Pulmonary artery endothelial cell (primary cell): Measurements from ENCODE around the gene PDYN. TPM values are rescaled to one million over a fixed set of nuclear protein-coding genes. Genes with fewer than 3 reads are reported as not detected.

Source experiments
- DNase-seq: peaks from one replicate; pipeline ENCODE4 v3.0.0-alpha.2; 2011; ENCODE audit warnings: low read depth, low spot score
- total RNA-seq: library from RNA; depleted of rRNA; stranded (reverse); fragments of >200 nt; gene quantifications from 2 replicates; pipeline ENCODE4 v1.2.3, GENCODE V29; 2014

PDYN gene
- total RNA-seq, 1 donor from 2014 or later = not detected

DNA sequence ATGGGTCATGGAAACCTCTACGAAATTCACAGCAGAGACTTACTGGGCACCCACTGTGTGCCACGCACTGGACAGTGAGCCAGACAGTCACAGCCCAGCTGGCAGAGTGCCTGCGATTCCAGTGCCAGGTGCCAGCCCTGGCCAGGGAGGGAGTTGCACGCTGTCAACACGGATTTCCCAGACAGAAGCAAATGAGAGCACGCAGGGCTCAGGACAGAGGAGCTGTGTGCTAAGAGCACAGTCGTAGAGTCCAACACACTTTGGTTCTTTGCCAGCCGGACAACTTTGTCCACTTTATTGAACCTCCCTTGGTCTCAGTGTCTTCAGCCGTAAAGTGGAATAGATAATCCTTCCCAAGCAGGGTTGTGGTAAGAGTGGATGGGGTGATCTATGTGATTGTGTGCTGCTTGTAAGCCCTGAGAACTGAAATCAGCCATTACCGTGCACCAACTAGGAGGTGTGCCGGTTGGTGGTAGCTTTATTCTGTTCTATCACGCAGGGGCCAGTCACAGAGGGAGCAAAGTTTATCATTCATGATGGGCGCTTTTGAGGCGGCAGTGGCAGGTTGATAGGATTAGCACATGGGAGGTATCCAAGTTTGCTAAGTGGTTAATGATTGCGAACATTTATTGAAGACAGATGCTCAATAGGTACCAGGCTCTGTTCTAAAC lies 58.0 kb downstream of the PDYN start:
- DNase-seq = no peak

GRCh38 chr20:1934721-1935573 lies 58.9 kb downstream of the PDYN start:
- no peak for DNase-seq

GRCh38 chr20:1934156-1934555 lies 59.7 kb downstream of the PDYN start:
- DNase-seq = no peak

GRCh38 chr20:1933465-1933870 lies 60.4 kb downstream of the PDYN start:
- no peak for DNase-seq

DNA sequence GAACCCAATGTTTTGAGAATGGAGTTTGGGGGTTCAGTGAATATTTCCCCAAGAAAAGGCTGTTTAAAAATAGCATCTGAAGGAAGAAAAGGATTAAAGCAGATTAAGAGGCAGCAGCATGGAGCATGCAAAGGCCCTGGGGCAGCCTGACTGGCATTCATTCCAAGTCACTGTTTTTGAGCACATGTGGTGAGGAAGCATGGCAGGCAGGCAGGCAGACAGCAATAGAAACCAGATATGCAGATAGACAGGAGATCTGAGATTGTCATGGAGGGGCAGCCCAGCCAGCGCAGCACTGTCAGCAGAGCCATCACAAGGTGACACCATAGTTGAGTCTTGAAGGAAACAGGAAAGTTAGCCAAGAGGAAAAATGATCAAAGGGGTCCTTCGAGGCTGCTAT lies 60.9 kb downstream of the PDYN start:
- no peak for DNase-seq

DNA sequence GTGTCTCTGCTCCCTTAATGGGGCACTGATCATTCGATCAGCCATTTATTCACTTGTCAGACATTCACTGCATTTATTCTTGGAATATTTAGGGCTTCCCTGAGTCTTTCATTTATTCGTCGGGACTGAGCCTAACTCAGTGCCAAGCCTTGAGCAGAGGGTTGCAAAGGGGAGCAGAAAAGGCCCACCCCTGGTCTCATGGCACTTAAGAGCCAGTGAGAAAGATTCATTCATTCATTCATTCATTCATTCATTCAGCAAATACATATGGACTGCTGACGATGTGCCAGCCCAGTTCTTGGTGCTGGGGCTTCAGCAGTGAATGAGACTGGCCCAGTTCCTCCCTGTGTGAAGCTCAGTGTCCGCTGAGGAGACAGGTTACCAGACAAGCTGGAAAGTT lies 62.0 kb downstream of the PDYN start:
- DNase-seq = no peak

DNA sequence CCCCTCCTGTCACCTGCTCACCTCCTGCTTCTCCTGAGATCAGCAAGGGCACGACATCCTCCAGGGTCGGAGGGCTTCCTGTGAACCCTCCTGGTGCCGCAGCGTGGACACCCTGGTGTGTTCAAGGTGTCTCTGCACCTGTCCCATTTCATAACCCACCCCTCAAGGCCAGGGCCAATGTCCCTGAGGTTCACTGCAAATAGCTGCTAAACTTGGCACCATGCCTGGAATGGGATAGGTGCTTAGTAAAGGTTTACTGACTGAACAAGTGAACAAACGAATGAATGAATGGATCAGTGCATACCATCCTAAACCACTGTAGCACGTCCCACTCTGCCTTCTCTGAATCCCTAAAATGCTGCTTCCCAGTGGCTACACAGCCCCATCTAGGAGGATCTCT lies 63.7 kb downstream of the PDYN start:
- DNase-seq = no peak

GRCh38 chr20:1929460-1929859 lies 64.4 kb downstream of the PDYN start:
- DNase-seq = no peak

GRCh38 chr20:1928782-1929181 lies 65.1 kb downstream of the PDYN start:
- no peak for DNase-seq

Other genes starting within 250 kb of the PDYN start
- 14.5 and 25.3 TPM in 2 replicates for gene SIRPA, start 98.7 kb downstream of the PDYN start, total RNA-seq
- 14.6 and 20.1 TPM in 2 replicates for gene STK35, start 107.8 kb upstream of the PDYN start, total RNA-seq